Mucosa of descending colon (tissue), 3 donors: Measurements from ENCODE around the gene BPIFB3. TPM values are rescaled to one million over a fixed set of nuclear protein-coding genes. Genes with fewer than 3 reads are reported as not detected.

Experiments
- ATAC-seq: fragments of 200-7000 bp; cut with Tn5 transposase; one replicate; pipeline ENCODE4 v1.9.1; 2020; ENCODE audit warnings: mild to moderate bottlenecking, moderate library complexity
- DNase-seq, 3 donors: peaks; one replicate each; pipeline ENCODE4 v3.0.0-alpha.2; 2020
- H3K36me3 ChIP-seq: fragments of 200-600 bp; one replicate; pipeline ENCODE4 v1.8.0; 2021; ENCODE audit warnings: low read depth, mild to moderate bottlenecking
- H3K4me1 ChIP-seq: fragments of 200-600 bp; one replicate; pipeline ENCODE4 v1.8.0; 2021; ENCODE audit warnings: low read depth, mild to moderate bottlenecking
- H3K4me3 ChIP-seq: fragments of 200-600 bp; one replicate; pipeline ENCODE4 v1.8.0; 2021; ENCODE audit warnings: mild to moderate bottlenecking
- H3K9me3 ChIP-seq: fragments of 200-600 bp; one replicate; pipeline ENCODE4 v1.8.0; 2021; ENCODE audit warnings: mild to moderate bottlenecking
- CTCF ChIP-seq: fragments of 200-600 bp; IDR thresholded peaks from one replicate; pipeline ENCODE4 v1.8.0; 2022; ENCODE audit warnings: antibody characterized with exemption, mild to moderate bottlenecking
- intact Hi-C, 2 donors: fragments of 100-400 bp; cut with DNase I in 1 of 2; cut with micrococcal nuclease in 1 of 2; formaldehyde crosslinking; loops; one replicate each; pipeline versions ENCODE4 v1.11.0 to v1.11.1; 2022; cut with DNase I, micrococcal nuclease
- total RNA-seq, 3 donors: library from RNA; stranded (reverse); fragmentation: NEBNext Ultra II Directional in 2 of 3; extraction: Animal tissue kit (Norgen Biotek cat#: 25700) in 2 of 3; gene quantifications; one replicate each; pipeline versions ENCODE4 v1.2.1 to v1.2.4, GENCODE V29; 2021 to 2023
- donor health status: DM: no; HTN: no; CAD: no; lungs with moderate emphysema.
- donor health status: DM: no; HTN: no; CAD: no.
- donor health status: DM: no; HTN: yes; CAD: no.

Gene BPIFB3
- total RNA-seq, 3 donors from 2014 or later = not detected

- DNase-seq = no peak
- no peak for TF ChIP-seq CTCF
- intact Hi-C loops = no loop called here
- Histone ChIP-seq H3K4me1 (no peaks in the 10 kb centered on the region), H3K9me3 (no peaks in the 10 kb centered on the region), H3K4me3 (no peak overlapping the region), H3K36me3 (no peaks in the 10 kb centered on the region)
- ATAC-seq = no peak
Measured at GRCh38 chr20:33027769-33028751, 25.6 kb upstream of the BPIFB3 start.

- no peak for TF ChIP-seq CTCF
Measured at GRCh38 chr20:33028875-33029274, 24.8 kb upstream of the BPIFB3 start.

GRCh38 chr20:33030076-33030475 lies 23.6 kb upstream of the BPIFB3 start:
- intact Hi-C loops = no loop called here
- DNase-seq = no peak
- Histone ChIP-seq H3K36me3 (no peaks in the 10 kb centered on the region), H3K9me3 (no peaks in the 10 kb centered on the region), H3K4me1 (no peaks in the 10 kb centered on the region), H3K4me3 (no peak overlapping the region)
- no peak for ATAC-seq
- no peak for TF ChIP-seq CTCF

More at GRCh38 chr20:33028875-33029274, 24.8 kb upstream of the BPIFB3 start:
- Histone ChIP-seq H3K4me3 (no peak overlapping the region), H3K9me3 (no peaks in the 10 kb centered on the region), H3K36me3 (no peaks in the 10 kb centered on the region), H3K4me1 (no peaks in the 10 kb centered on the region)
- intact Hi-C loops = no loop called here
- ATAC-seq = no peak
- no peak for DNase-seq

GRCh38 chr20:33030569-33030968 lies 23.1 kb upstream of the BPIFB3 start:
- no peaks in the 10 kb centered on the region for H3K9me3 ChIP-seq
- H3K36me3 ChIP-seq = no peaks in the 10 kb centered on the region
- ATAC-seq = no peak
- intact Hi-C loops = no loop called here
- no peak for TF ChIP-seq CTCF
- H3K4me3 ChIP-seq = no peak overlapping the region
- H3K4me1 ChIP-seq = no peaks in the 10 kb centered on the region
- DNase-seq = no peak

GRCh38 chr20:33031531-33031930 lies 22.2 kb upstream of the BPIFB3 start, which contains the start of gene BPIFB6:
BPIFB6 (plus strand) TSS chr20:33031648; CDS start chr20:33031648, 0 bp downstream.
- H3K4me3 ChIP-seq = no peak within 1 kb of the TSS
- DNase-seq (no peak), ATAC-seq (no peak)
- H3K36me3 ChIP-seq = no peaks in the 10 kb centered on the region
- no peak for TF ChIP-seq CTCF
- no peaks in the 10 kb centered on the region for H3K9me3 ChIP-seq
- intact Hi-C loops = no loop called here
- no peaks in the 10 kb centered on the region for H3K4me1 ChIP-seq
